Activated T-cell treated with anti-CD3 and anti-CD28 coated beads for 24 hours (primary cell): Measurements from ENCODE around the gene EXOC3L1.

Experiments
- DNase-seq: peaks from one replicate; pipeline ENCODE4 v3.0.0-alpha.2; 2020; ENCODE audit warnings: low read depth

The EXOC3L1 gene

GRCh38 chr16:67196881-67197280 lies 6.9 kb upstream of the EXOC3L1 start:
- DNase-seq, result no peak

- DNase-seq, result no peak
Measured at GRCh38 chr16:67195676-67196075, 5.7 kb upstream of the EXOC3L1 start.

DNA sequence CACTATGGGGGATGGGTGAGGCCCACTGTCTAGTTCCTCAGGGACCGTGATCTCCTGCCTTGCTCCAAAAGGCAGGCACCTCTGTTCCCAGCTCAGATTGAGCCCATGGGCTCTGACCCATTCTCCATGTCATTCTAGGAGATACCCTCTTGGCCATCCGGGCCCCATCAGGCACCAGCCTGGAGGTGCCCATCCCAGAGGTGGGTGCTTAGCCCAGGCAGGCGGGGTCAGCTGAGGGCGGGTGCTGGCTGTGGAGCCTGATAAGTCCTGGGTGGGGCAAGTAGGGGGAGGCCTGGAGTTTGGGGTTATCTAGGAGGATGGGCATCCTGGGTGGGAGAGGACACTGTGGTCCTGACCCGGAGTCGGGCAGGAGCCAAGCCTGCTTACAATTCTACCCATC lies 4.3 kb upstream of the EXOC3L1 start:
- no peak for DNase-seq

DNA sequence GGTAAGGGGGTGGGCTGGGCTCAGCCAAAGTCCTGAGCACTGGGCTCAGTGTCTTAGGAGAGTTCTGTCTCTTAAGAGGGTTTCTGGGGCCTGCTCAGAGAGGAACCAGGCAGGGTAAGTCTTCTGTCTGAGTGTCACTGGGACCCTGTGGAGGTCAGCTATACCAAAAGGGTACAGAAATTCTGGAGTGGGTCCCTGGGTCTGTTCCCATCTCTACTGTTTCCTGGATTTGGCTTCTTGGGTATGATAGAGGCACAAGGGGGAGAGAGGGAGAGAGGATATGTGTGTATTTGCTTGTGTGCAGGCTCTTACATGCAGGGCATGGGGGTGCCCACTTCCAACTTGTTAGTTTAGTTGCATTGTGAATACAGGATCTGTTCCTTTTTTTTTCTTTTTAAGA lies 3.6 kb upstream of the EXOC3L1 start:
- no peak for DNase-seq

- DNase-seq, result no peak
Measured at GRCh38 chr16:67192781-67193361, 2.9 kb upstream of the EXOC3L1 start.

DNA sequence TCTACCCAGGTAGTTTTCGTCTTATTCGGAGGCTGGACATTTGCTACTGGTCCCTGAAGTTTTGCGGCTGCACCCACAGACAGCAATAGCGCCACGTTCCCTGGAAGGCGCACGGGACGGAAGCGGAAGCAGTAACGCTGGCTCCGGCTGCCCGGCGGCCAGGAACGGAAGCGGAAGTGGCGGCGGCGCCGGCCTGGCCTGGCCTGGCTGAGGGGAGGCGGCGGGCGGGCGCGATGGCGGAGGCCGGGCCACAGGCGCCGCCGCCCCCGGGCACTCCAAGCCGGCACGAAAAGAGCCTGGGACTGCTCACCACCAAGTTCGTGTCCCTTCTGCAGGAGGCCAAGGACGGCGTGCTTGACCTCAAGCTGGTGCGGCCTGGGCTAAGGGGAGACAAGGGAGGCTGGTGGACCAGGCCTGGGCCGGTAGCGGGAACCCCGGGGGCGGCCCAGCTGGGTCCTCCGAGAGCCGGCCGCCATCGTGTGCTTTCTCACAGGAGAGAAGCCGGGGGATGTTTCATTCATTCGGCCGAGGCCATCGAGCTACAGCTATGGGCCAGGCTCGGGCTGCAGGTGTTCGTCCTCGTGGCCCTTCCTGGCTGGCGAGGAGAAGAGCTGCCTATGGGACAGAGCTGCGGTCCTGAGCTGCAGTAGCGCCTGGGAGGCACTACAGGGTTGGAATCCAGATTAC lies 2.2 kb upstream of the EXOC3L1 start, which contains the start of gene E2F4:
Gene E2F4 (plus strand): TSS at position 161 of the 687 bp plus-strand sequence. CDS start 73 bp downstream, at position 234.
- DNase-seq, result peak; percentile 85

DNA sequence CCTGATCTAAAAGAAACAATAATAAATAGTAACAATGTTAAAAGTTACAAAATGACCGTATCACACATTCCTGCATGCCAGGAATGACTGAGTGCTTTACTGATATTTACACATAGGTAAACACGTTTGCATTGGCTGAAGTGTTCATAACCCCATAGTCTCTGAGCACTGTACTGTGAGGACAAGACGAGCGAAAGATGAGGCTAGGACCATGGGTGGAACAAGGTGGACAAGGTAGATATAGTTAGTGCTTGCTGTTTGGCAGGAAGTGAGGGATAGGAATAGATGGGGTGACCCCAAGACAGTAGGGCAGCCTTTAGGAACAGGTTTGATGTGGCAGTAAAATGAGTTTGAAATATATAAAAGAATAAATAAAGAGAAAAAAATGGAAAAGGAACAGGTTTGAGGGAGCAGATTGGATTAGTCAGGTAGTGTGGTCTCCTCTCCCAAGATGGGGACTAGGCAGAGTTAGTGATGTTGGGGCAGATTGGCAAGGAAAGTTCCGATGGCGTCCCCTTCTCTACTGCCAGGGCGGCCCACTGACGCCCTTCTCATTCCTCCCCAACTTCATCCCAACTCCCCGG lies 1.6 kb upstream of the EXOC3L1 start:
- DNase-seq, result no peak

DNA sequence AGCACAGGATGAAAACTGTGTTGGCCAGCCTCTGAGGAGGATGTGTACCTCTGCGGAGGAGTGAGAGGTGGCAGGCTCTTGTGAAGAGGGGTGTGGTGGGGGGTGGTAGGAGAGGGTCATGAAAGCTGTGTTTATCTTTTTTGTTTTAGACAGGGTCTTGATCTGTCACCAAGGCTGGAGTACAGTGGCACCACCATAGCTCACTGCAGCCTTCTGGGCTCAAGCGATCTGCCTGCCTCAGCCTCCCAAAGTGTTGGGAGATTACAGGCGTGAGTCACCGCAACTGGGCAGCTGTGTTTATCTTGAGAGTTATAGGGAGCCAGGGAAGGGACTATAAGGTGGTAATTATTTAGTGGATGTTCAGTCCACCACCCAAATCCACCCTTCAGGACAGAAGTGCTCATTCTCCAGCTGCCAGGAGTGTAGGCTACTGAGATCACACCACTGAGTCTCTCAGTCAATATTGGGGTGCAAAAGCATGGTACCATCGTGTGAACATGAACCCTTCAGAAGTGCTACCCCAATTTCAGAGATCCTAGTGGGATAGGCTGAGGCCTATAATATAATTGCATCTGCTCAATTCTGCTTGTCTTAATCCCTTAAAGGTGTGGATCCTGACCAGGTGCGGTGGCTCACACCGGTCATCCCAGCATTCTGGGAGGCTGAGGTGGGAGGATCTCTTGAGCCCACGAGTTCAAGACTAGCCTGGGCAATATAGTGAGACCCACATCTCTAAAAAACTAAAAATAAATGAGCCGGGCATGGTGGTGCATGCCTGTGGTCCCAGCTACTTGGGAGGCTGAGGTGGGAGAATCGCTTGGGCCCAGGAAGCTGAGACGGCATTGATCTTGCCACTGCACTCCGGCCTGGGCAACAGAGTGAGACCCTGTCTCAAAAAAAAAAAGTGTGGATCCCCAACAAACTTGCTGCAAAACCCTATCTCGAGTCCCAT lies 788 bp upstream of the EXOC3L1 start:
- DNase-seq, result no peak

DNA sequence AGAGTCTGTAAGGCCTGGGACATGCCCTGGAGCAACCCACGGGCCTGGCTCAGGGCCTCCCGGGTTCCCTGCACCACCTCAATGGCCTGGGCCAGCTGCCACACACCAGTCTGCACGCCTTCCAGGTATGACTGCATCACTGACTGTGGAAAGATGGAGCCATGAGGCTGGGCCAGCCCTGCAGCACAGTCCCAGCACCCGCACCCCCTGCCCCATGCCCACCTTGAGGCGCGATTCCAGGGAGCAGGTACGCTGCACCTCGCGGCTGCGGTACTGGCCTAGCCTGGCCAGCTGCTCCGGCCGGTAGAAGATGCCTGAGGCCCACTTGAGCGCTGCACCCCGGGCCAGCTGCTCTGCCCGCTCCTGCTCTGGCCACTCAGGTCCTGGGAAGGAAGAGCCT lies 1.1 kb downstream of the EXOC3L1 start:
- DNase-seq, result no peak

GRCh38 chr16:67188323-67188722 lies 1.6 kb downstream of the EXOC3L1 start:
- no peak for DNase-seq

DNA sequence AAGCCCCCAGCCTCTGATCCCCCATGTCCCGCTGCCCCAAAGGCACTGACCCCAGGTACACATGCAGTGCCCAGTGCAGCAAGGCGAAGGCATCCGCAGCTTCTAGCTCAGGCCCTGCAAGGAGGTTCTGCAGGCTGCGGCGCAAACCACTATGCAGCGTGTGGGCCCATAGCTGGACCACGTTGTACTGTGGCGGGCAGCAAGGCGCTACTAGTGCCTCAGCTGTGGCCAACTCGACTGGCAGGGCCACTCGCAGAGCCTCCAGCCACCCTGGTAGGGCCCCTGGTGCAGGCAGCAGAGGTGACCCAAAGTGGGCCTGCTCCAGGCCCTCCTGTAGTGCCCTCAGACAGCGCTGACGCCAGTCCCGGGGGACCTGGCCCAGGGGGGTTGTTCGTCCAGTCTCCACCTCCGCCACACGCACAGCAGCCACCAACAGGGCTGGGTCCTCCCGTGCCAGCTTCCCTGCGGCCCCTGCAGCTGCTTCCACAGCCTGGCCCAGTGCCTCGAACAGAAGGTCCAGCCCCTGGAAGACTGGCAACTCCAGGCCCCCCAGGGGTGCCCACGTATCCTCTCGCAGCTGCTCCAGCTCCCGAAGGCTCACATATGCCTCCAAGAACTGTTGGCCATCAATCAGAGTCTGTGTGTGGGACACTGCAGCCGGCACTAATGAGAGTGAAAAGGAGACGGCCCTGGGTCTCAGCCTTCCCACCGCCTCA lies 2.6 kb downstream of the EXOC3L1 start:
- no peak for DNase-seq

GRCh38 chr16:67186550-67186950 lies 3.4 kb downstream of the EXOC3L1 start:
- no peak for DNase-seq

- DNase-seq, result no peak
Measured at GRCh38 chr16:67185651-67186134, 4.2 kb downstream of the EXOC3L1 start.

- DNase-seq, result peak; percentile 75
Measured at GRCh38 chr16:67184995-67185650, 4.8 kb downstream of the EXOC3L1 start.

DNA sequence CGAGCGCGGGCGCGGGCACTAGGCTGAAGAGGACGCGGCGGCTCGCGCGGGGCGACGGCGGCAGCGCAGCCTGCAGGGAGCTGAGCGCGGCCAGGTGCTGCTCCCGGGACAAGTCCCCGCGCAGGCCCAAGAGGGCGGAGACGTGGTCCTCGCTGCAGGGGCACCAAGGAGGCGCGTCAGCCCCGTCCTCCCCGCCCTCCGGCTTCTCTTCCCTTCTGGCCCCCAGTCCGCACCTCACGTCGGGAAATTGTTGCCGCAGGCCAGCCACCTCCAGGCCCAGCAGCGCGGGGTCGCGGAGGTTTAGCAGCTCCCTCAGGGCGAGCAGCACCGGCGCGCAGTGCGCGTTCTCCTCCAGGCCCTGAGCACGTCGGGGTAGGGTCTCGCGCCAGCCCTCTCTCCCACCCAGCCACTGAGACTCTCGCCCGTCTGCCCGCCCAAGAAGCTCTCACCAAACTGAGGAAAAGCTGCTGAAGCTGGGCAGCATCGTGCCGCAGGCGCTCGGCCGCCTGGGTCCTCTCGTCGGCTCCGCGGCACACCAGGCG lies 5.4 kb downstream of the EXOC3L1 start:
- DNase-seq, result no peak

- DNase-seq, result peak; percentile 92
Measured at GRCh38 chr16:67183627-67184452, 6.1 kb downstream of the EXOC3L1 start, which contains the start of gene MATCAP1. Gene MATCAP1, minus strand, starts transcription at chr16:67183963. Its CDS starts 3,353 bp downstream, at chr16:67180610.

DNA sequence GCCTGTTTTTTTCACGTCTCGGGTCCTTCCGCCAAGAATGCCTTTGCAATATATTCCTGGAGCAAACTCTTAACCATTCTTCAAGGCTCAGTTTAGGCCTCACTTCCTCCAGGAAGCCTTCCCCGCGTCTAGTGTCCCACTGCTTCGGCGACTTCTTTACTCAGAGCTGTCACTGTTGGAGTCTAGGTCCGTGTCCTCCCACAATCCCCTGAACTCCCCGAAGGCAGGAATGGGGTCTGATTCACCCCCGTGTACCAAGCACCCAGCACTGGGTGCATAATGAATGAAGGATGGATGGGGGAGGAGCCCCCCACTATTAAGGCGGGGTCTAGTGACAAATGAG lies 6.7 kb downstream of the EXOC3L1 start:
- no peak for DNase-seq

- DNase-seq, result no peak
Measured at GRCh38 chr16:67182288-67182687, 7.6 kb downstream of the EXOC3L1 start.

DNA sequence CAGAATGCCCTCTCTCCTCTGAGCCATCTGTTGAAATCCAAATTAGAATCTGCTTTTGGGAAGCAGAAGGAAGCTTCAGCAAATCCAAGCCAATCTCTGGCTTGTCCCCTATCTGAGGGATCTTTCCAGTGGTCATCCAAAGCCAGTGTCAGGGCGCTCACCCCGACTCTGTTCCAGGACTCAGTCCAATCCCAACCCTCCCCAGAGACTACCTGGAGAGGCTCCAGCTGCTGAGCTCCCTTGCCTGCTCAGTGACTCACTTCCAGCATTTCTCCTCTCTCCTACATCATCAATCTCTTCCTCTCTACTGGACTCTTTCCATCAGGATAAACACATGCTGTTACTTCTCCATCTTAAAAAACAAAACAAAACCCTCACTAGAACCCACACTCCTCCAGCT lies 8.6 kb downstream of the EXOC3L1 start:
- DNase-seq, result no peak

- DNase-seq, result no peak
Measured at GRCh38 chr16:67180166-67180565, 9.8 kb downstream of the EXOC3L1 start.
